Activated CD8-positive, alpha-beta memory T cell treated with anti-CD3 and anti-CD28 coated beads for 48 hours (primary cell): Measurements from ENCODE around the gene SLF1.

ENCODE experiments used
- DNase-seq, 3 experiments: peaks; one replicate each; pipeline ENCODE4 v3.0.0-alpha.2; 2020; ENCODE audit warnings: low read depth in 2 of 3, low spot score in 2 of 3

SLF1 gene

GRCh38 chr5:94660506-94660905 is 42.0 kb downstream of the SLF1 start:
- DNase-seq = no peak

- DNase-seq = no peak
These were observed 42.6 kb downstream of the SLF1 start for GRCh38 chr5:94661086-94661485.

GRCh38 chr5:94667937-94668336 is 49.5 kb downstream of the SLF1 start:
- DNase-seq = no peak

- DNase-seq = no peak
These were observed 52.3 kb downstream of the SLF1 start for GRCh38 chr5:94670726-94671125.

GRCh38 chr5:94672746-94673145 is 54.3 kb downstream of the SLF1 start:
- DNase-seq = no peak

- no peak for DNase-seq
These were observed 56.3 kb downstream of the SLF1 start for GRCh38 chr5:94674490-94675382.

- no peak for DNase-seq
These were observed 57.6 kb downstream of the SLF1 start for GRCh38 chr5:94675965-94676618.

GRCh38 chr5:94682814-94683520 is 64.5 kb downstream of the SLF1 start:
- DNase-seq = no peak

- DNase-seq = no peak
These were observed 71.4 kb downstream of the SLF1 start for GRCh38 chr5:94689908-94690307.

GRCh38 chr5:94690778-94691177 is 72.3 kb downstream of the SLF1 start:
- no peak for DNase-seq

- no peak for DNase-seq
These were observed 72.8 kb downstream of the SLF1 start for GRCh38 chr5:94691291-94691690.

- no peak for DNase-seq
These were observed 73.5 kb downstream of the SLF1 start for GRCh38 chr5:94691949-94692348.

GRCh38 chr5:94692581-94692980 is 74.1 kb downstream of the SLF1 start:
- no peak for DNase-seq

- no peak for DNase-seq
These were observed 74.8 kb downstream of the SLF1 start for GRCh38 chr5:94693043-94693822.

GRCh38 chr5:94693845-94694370 is 75.4 kb downstream of the SLF1 start:
- no peak for DNase-seq

- no peak for DNase-seq
These were observed 76.2 kb downstream of the SLF1 start for GRCh38 chr5:94694671-94695070.

- DNase-seq = no peak
These were observed 79.7 kb downstream of the SLF1 start for GRCh38 chr5:94698197-94698596.

- DNase-seq = no peak
These were observed 81.1 kb downstream of the SLF1 start for GRCh38 chr5:94699562-94699961.

GRCh38 chr5:94700592-94700991 is 82.1 kb downstream of the SLF1 start:
- DNase-seq = no peak

- no peak for DNase-seq
These were observed 84.3 kb downstream of the SLF1 start for GRCh38 chr5:94702729-94703128.

GRCh38 chr5:94705427-94705826 is 87.0 kb downstream of the SLF1 start:
- no peak for DNase-seq
